HG03354 (cell line): ENCODE results near the gene PKIG.
"Not testable (repeated sequence)": the region's sequence is repeated elsewhere in the genome, so short reads cannot be mapped to it uniquely, and the experiment has no call there.

ENCODE experiments used
- ATAC-seq: cut with Tn5 transposase; IDR thresholded peaks from one replicate; pipeline ENCODE4 v1.9.1; 2021; ENCODE audit warnings: mild to moderate bottlenecking; ENCODE audit not compliant: unreplicated experiment, poor library complexity, severe bottlenecking

PKIG gene

DNA sequence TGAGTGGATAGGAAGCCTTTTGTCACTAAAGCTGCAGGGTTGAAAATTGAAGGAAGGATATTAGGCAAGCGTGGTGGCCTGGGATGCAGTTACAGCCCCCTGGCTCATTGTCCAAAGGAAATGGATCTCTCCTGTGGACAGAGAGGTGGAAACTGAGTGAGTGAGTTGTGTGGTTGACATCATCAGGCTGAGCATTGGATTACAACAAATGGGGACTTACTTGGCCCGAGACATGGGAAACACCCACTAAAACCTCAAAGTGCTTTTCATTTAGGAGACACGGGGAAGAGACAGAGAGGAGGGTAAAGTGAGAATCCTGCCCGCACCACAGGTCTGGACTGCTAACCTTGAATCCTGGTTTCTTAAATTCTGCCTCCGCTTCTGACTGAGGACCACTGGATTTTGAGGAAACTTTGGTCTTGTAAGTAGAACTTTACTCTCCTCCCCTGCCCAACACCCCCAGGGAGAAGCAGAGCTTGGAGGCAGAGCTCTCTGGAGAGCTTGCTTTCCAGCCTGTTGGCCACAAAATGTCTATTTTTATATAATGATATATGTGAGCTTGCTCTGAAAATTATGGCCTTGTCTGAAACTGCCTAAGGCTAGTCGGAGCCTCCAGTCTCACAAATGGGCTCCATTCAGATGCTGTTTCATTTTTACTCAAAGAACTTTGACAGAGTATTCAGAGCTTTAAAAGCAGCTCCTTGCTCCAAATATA, at the start of gene PKIG:
Gene PKIG, plus strand, starts transcription at position 269 of the 715 bp plus-strand sequence. CDS start 31,978 bp downstream, outside the sequence.
- no peak for ATAC-seq

DNA sequence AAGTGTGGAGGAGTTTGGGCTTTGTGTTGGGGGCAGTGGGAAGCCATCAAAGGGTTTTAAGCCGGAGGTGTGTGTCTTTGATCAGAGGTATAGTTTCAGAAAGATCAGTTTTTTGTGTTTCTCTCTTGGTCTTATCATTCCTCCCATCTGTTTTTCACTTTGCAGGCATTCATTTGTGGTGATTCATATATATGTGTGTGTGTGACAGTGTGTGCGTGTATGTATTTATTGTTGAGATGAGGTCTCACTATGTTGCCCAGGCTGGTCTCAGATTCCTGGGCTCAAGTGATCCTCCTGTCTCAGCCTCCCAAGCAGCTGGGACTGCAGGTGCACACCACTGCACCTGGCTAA, 49.4 kb upstream of the PKIG start:
- no peak for ATAC-seq

DNA sequence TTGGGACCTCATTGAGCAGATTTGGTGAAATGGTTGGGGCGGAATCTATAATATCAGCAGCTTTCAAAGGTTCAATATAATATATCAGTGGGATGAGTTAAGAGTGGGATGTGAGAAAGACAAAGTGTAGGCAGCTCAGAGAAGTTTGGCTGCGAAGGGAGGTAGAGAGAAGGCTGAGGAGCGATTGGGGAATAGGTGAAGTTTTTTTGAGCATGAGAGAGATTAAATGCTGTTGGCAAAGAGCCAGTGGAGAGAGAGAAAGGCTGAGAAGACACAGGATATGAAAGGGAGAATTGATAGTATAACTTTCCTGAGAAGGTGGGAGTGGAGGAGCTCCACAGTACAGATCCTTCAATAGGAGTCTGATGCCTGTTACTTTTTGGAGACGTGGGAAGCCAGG, 48.5 kb upstream of the PKIG start:
- no peak for ATAC-seq

DNA sequence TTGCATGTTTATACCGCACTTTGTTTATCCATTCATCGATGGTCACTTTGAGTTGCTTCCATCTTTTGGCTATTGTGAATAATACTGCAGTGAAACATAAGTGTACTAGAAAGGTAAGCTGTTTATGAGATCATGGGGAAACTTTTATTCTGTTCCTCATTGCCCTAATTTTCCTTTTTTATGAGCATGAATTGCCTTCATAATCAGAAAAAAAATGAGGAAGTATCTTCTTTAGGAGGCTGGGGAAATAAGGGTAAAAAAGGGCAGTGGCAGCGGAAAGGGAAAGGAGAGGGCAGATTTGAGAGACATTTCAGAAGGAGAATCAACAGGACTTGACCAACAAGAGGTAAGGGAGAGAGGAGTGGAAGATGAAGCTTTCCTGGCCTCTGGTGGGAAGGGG, 46.2 kb upstream of the PKIG start:
- ATAC-seq, result no peak

DNA sequence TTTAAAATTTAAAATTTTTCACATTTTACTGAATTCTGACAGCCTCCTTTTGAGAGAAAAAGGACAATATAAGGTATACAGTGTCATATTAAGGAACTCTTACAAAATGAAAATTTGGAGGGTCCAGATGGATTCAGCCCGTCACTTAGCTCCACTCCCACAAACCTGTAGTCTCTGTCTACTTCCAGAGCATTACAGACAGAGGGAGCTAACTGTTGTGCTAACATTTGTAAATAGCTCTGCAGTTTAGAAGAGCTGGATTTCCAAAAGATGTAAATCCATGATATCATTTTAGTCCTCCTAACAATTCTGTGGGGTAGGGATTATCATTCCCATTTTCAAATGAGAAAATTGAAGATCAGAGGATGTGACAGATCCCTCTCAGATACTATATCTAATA, 44.4 kb upstream of the PKIG start:
- ATAC-seq, result no peak

DNA sequence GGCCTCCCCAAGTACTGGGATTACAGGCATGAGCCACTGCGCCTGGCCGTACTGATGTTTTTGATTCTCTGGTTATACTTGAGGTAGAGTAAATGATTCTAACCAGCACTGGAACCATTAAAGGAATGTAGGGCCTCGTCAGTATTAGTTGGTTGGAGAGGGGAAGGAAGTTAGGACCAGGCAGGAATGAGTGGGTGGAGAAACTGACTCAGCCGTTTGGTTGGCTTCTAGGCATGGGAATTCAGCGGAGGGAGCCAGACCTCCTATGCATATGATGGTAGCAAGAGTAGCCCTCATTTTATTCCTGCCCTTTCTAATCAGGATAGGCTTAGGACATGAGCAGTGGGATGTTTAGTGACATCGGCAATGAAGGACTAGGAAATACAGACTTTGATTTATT, 41.5 kb upstream of the PKIG start:
- no peak for ATAC-seq

DNA sequence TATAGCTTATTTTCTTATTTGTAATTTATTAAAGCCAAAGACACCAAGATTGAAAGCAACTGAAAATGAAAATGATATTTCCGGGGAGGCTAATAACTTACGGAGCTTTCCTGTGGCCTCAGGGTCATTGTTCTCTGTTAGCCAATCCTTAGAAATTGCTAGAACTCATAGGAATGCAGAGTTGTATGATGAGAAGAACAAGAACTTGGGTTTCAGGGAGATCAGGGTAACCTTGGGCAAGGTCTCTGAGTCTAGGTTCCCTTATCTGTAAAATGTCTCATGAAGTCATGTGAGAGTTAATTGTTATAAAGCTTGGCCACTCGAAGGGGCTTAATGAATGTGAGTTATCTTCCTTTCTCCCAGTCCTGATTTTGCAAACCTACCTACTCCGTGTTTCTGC, 40.4 kb upstream of the PKIG start:
- no peak for ATAC-seq

DNA sequence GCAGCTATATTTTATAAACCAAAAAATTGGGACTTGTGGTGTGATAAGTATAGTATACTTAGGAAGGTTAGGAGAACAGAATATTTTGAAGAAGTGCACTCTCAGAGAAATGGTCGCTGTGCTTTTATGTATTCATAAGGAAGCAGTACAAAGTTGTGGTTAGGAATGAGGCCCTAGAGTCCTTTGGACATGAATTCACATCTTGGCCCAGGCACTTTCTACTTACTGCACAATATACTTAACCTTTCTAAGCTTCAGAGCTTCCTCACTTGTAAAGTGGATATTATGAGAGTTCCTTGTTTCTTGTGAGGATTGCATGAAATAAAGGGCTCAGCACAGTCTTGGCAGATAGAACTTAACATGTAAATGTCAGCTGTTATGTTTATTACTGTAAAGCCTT, 39.5 kb upstream of the PKIG start:
- ATAC-seq, result no peak

DNA sequence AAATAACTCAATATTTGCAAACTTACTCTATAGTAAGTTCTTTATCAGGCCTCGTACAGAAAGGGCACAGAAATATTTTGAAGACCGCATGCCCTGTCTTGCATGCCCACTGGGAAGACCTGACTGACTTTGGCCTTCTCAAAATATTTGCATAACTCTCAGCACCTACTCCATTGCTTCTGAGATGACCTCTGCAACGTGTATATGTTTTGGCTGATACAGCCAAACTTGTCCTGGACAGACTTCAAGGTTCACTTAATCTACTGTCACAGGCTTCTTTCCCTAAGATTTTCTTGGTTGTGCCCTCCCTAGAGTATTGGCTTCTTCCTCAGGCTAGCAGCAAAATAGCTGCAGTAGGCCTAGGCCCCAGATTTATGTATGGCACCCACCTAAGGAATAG, 39.0 kb upstream of the PKIG start:
- no peak for ATAC-seq

DNA sequence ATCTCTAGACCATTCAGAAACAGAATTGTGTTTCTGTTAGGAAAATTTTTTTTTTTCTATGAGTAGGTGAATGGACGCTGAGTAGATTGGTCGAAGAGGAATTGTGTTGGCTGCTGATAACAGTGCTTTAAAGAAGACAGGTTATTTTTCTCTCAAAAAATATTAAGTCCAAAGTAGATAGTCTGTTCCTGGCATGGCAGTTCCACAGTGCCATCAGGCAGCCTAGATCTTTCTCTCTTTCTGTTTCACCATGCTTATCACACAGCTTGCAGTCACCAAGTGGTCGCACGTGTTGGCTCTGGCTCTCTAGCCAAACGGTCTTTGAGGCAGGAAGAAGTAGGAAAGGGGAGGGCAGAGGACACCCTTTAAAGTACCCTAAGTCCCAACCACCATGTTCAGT, 38.1 kb upstream of the PKIG start:
- no peak for ATAC-seq

DNA sequence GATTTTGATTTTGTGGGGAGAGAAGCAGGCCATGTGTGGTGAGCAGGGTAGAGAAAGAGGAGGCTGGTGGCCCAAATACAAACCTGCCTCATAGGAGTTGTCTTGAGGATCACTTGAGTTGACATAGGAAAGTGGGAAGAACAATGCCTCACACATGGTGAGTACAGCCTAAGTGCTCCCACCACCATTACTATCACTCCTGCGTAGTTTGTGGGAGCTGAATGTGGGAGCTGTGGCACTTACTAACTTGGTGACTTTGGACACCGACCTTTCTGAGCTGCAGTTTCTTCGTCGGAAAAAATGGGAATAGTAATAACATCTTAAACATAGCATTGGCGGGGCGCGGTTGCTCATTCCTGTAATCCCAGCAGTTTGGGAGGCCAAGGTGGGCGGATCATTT, 35.0 kb upstream of the PKIG start:
- no peak for ATAC-seq

DNA sequence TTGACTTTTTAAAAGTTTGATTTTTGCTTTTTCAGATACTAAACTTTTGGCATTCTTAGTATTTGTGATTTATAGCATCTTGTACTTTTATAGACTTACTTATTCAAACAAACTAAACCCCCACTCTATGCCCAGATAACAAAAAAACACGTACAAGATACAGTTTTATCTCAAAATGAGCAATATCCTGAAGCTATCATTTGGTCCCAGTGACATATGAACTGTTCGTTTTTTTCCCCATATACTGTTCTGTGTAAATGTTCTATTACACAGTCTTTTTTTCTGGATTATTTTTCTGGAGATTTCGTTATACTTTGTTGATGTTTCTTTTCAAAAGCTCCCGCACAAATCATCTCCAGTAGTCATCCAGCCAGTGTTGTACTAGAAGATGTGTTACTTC, 33.3 kb upstream of the PKIG start:
- no peak for ATAC-seq

DNA sequence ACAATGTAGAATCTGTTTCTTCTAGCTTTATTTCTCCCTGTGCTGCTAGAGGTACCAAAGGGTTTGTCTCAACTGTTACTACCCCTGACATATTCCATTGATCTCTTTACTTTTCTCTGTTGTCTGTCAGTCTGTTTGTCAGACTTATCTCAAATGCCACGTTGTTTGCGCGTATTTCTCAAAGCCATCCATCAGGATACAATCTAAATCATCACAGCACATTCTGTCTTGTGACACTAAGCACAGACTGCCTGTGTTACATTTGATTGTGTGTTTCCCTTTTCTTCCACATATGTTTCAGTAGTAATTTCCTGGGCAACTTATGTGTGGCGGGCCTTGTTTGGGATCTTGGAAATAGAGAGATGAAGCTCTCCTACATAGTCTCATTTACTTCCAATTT, 30.3 kb upstream of the PKIG start:
- no peak for ATAC-seq

DNA sequence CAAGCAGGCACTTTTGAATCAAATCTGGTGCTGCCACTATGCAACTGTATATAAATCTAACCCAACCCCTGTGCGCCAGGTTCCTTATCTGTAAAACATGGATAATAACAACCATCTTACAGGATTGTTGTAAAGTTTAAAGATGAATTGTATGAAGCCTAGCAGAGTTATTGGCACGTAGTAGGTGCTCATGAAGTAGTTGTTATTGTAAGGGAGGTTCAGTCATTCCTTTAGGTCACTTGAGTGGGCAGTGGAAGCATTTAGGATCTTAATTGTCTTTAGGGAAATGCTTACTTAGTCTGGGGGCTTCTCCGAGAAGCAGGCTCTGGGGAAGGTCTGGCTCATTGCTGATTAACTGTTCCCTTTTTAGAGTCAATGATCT, 29.8 kb upstream of the PKIG start:
- no peak for ATAC-seq

DNA sequence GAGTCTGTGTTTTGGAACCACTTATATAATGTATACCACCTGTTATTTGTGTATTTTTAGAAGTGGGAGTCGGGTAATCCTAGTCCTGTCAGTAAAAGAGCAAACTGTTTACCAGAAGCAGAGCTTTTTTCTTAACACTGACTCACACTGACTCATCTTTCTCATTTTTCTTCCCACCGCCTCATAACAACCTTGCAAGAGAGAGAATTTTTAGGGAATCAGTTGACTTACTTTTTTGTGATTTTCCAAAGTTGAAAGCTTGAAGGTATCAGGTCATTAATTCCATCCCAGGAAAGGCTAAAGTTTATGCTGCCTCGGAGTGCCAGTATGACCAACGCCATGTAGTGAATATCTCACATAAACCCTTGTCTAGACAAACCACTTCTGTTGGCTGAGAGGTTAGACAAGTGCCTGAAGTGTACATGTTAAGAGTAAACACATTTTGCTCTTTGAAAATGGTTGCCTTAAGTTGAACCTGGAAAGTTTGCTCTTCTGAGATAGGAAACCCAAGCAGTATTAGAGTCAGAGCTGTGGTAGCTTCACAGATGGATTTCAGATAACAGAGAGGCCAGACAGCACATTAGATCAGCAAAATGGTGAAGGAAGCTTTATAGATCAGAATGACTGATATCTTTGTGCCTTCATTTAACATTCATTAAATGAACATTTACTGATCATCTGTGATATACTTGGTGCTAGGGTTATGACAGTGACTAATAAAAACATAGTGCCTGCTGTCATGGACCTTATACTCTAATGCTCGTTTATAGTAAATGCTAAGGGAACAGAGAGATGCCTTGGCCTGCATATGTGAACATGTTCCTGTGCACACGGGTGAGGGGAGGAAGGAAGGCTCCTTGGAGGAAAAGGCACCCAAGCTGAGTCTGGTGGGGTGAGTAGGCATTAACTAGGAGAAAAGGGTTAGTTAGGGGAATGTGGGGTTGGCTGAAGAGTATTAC, 29.1 kb upstream of the PKIG start:
- ATAC-seq, result no peak

DNA sequence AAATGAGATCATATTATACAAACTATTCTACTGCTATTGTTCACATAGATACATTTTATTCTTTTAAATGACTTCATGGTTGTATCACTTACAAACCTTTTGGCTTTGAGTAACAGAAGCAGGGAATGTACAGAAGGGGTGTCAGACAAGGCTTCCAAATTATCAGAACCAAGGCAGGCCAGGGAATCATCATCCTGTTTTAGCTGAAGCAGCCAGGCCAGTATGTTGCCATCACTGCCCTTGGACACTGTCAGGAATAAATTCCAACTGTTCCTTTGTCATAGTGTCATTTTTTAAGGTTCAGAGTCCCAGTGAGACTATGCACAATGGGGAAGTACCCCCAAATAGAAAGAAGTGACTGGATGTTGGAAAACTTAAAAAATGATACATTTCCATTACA, 23.1 kb upstream of the PKIG start:
- no peak for ATAC-seq

DNA sequence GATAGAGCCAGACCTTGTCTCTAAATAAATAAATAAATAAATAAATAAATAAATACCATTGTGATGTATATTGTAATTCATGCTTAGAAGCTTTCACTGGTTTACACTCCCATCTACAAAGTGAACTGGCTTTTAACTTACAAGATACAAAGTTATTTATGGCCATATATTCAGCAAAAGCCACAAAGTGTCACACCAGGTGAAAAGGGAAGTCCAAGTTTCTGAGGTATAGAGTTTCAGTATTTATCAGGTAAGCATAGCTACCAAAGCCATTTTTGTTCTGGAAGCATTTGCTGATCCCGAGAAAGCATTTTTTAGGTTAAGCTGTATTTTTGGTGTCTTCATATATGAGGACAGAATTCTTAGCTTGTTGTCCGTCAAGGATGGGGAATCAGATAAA, 22.1 kb upstream of the PKIG start:
- no peak for ATAC-seq

DNA sequence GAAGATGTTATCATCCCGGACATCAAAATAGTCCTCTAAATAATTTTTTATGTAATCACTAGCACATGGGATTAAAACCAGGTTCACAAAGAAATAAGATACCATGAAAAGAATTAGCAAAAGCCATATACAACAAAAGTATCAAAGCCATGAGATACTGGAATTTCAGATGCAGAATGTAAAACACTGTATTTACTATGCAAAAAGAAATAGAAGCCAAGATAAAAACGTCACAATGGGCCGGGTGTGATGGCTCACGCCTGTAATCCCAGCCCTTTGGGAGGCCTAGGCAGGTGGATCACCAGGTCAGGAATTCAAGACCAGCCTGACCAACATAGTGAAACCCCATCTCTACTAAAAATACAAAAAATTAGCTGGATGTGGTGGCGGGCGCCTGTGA, 21.6 kb upstream of the PKIG start:
- ATAC-seq, result not testable (repeated sequence)

DNA sequence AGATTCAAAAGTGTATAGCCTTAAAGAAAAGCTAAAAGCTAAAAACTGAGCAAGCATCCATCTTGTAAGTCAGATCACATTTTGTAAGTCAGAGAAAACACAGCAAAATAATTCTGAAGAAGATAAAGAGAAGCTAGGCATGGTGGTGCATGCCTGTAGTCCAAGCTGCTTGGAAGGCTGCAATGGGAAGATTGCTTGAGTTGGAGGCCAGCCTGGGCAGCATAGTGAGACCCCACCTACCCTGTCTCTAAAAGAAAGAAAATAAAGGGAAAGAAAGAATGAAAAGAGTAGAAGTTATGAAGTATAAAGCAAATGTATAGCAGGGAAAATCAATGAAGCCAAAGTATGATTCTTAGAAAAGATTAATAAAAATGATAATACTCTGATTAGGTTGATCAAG, 20.5 kb upstream of the PKIG start:
- ATAC-seq, result no peak

DNA sequence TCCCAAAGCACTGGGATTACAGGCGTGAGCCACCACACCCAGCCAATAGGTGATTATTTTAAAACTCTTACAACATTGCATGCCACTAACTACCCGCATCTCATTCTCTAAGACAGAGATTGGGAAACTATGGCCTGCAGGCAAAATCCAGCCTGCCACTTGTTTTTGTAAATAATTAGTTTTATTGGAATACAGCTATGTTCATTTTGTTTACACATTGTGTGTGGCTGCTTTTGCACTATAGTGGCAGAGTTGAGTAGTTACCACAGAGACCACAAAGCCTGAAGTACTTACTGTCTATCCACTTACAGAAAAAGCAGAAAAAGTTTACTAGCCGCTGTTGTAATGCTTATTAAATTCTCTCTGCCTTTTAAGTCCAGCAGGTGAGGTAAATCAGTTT, 16.4 kb upstream of the PKIG start:
- ATAC-seq, result no peak

DNA sequence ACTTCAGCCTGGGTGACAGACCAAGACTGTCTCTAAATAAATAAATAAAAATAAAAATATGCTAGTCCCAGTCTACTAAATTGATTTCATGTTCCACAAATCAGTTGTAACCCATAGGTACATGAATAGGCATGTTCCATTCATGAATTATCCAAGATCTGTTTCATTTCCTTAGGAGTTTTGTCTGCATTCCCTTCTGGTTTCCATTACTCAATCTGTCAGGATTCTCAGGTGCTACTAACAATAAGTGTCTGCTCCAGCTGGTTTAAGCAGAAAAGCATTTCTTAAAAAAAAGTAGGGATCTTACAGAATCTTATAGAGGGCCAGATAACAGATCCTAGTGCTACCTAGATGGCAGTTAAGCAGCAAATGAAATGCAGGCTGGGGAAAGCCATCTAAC, 15.6 kb upstream of the PKIG start:
- no peak for ATAC-seq
